ENCODE results near the gene SLC9A6. TPM values are rescaled to one million over a fixed set of nuclear protein-coding genes. Genes with fewer than 3 reads are reported as not detected.
"Not testable (repeated sequence)": the region's sequence is repeated elsewhere in the genome, so short reads cannot be mapped to it uniquely, and the experiment has no call there.

SLC9A6 gene
- polyA plus RNA-seq, 1 experiment, result 14.7 TPM

- TF ChIP-seq CTCF (IDR thresholded peaks at IDR 0.05; ENCODE audit: low read depth, low read length), result no peak
- DNase-seq (ENCODE audit: low read depth, low spot score), result no peak
- CTCF ChIA-PET, result interaction anchor here (1.8 to 1.9 kb wide), 2 partner anchors 40 to 96 kb away, joined by 5 to 7 read pairs; no protein-coding TSS in a partner anchor
- Histone ChIP-seq H3K27ac (ENCODE audit: low read depth, low read length) (no peak overlapping the region), H3K9me3 (ENCODE audit: control insufficient read depth, insufficient read depth, low read length) (no peaks in the 10 kb centered on the region), H3K27me3 (ENCODE audit: control insufficient read depth, insufficient read depth, low read length) (no peaks in the 10 kb centered on the region), H3K4me3 (ENCODE audit: low read depth, low read length) (no peak overlapping the region)
- POLR2A ChIA-PET, result interaction anchor here (0.6 kb wide), 1 partner anchor 65 kb away, joined by 3 read pairs; no protein-coding TSS in a partner anchor
Observed at GRCh38 chrX:136067966-136068365, 82.7 kb downstream of the SLC9A6 start.

- CTCF ChIA-PET, result interaction anchor here (0.5 kb wide), 1 partner anchor 1550 kb away, joined by 3 read pairs; no protein-coding TSS in a partner anchor
- POLR2A ChIA-PET, result no interaction called here
- TF ChIP-seq CTCF (IDR thresholded peaks at IDR 0.05; ENCODE audit: low read depth, low read length), result no peak
Observed at GRCh38 chrX:136076942-136077341, 91.7 kb downstream of the SLC9A6 start.

GRCh38 chrX:136080766-136081165 is 95.5 kb downstream of the SLC9A6 start:
- ChIA-PET CTCF (no interaction called here), POLR2A (no interaction called here)
- Histone ChIP-seq H3K9me3 (ENCODE audit: control insufficient read depth, insufficient read depth, low read length) (no peaks in the 10 kb centered on the region), H3K4me3 (ENCODE audit: low read depth, low read length) (no peak overlapping the region), H3K27ac (ENCODE audit: low read depth, low read length) (no peak overlapping the region), H3K27me3 (ENCODE audit: control insufficient read depth, insufficient read depth, low read length) (peaks cover 7% of the 10 kb centered on the region)
- DNase-seq (ENCODE audit: low read depth, low spot score), result no peak
- no peak for TF ChIP-seq CTCF (IDR thresholded peaks at IDR 0.05; ENCODE audit: low read depth, low read length)

More at GRCh38 chrX:136076942-136077341, 91.7 kb downstream of the SLC9A6 start:
- Histone ChIP-seq H3K27ac (ENCODE audit: low read depth, low read length) (no peak overlapping the region), H3K4me3 (ENCODE audit: low read depth, low read length) (no peak overlapping the region), H3K27me3 (ENCODE audit: control insufficient read depth, insufficient read depth, low read length) (peaks cover 5% of the 10 kb centered on the region), H3K9me3 (ENCODE audit: control insufficient read depth, insufficient read depth, low read length) (no peaks in the 10 kb centered on the region)
- DNase-seq (ENCODE audit: low read depth, low spot score), result no peak

GRCh38 chrX:136086521-136086920 is 101.3 kb downstream of the SLC9A6 start:
- Histone ChIP-seq H3K4me3 (ENCODE audit: low read depth, low read length) (no peak overlapping the region), H3K27me3 (ENCODE audit: control insufficient read depth, insufficient read depth, low read length) (peaks cover 2% of the 10 kb centered on the region), H3K27ac (ENCODE audit: low read depth, low read length) (no peak overlapping the region), H3K9me3 (ENCODE audit: control insufficient read depth, insufficient read depth, low read length) (no peaks in the 10 kb centered on the region)
- CTCF ChIA-PET, result no interaction called here
- DNase-seq (ENCODE audit: low read depth, low spot score), result no peak
- POLR2A ChIA-PET, result no interaction called here
- TF ChIP-seq CTCF (IDR thresholded peaks at IDR 0.05; ENCODE audit: low read depth, low read length), result no peak

- H3K9me3 ChIP-seq (ENCODE audit: control insufficient read depth, insufficient read depth, low read length); H3K4me3 ChIP-seq (ENCODE audit: low read depth, low read length); CTCF ChIA-PET; POLR2A ChIA-PET; H3K27me3 ChIP-seq (ENCODE audit: control insufficient read depth, insufficient read depth, low read length); H3K27ac ChIP-seq (ENCODE audit: low read depth, low read length); DNase-seq (ENCODE audit: low read depth, low spot score): not testable (repeated sequence)
Observed at GRCh38 chrX:136091898-136092297, 106.7 kb downstream of the SLC9A6 start.

GRCh38 chrX:136094962-136095361 is 109.7 kb downstream of the SLC9A6 start:
- Histone ChIP-seq H3K9me3 (ENCODE audit: control insufficient read depth, insufficient read depth, low read length) (peaks cover 3% of the 10 kb centered on the region; the same call in 1 of the 2 replicates), H3K4me3 (ENCODE audit: low read depth, low read length) (no peak overlapping the region), H3K27me3 (ENCODE audit: control insufficient read depth, insufficient read depth, low read length) (no peaks in the 10 kb centered on the region), H3K27ac (ENCODE audit: low read depth, low read length) (no peak overlapping the region)
- POLR2A ChIA-PET, result no interaction called here
- no peak for DNase-seq (ENCODE audit: low read depth, low spot score)
- CTCF ChIA-PET, result no interaction called here
- no peak for TF ChIP-seq CTCF (IDR thresholded peaks at IDR 0.05; ENCODE audit: low read depth, low read length)
